NCI-H82 treated with DMSO at 0.1 percent for 48 hours (cell line): ENCODE data around the gene RAMP1.
"Not testable (repeated sequence)": the region's sequence is repeated elsewhere in the genome, so short reads cannot be mapped to it uniquely, and the experiment has no call there.

ENCODE experiments used
- DNase-seq: peaks from one replicate; lab custom pipeline; 2025; ENCODE audit not compliant: unreplicated experiment; lab: John Stamatoyannopoulos, UW

Gene RAMP1

GRCh38 chr2:237943395-237944094 lies 84.1 kb downstream of the RAMP1 start:
- DNase-seq = no peak

DNA sequence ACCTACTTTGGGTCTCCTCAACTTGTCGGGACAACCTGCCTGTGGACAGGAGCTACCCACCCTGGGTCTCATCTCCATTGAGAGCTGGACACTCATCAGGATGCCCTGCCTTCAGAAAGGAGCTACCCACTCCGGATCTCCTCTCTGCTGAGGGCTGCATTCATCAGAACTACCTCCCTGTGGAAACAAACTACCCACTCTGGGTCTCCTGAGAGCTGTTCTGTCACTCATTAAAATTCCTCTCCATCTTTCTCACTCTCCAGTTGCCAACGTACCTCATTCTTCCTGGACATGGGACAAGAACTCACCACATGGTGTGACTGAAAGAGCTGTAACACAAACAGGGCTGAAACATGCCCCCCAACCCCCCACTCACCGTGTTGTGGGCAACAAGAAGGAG lies 84.9 kb downstream of the RAMP1 start:
- no peak for DNase-seq

DNA sequence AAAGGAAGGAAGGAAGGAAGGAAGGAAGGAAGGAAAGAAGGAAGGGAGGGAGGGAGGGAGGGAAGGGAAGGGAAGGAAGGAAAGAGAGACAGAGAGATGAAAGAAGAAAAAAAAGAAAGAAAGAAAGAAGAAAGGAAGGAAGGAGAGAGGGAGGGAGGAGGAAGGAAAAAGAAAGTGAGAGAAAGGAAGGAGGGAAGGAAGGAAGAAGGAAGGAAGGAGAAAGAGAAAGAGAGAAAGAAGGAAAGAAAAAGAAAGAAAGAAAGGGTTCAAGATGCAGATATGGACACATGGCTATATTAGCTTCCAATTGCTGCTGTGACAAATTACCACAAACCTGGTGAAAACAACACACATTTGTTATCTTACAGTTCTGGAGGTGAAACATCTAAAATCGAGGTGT lies 87.0 kb downstream of the RAMP1 start:
- no peak for DNase-seq

DNA sequence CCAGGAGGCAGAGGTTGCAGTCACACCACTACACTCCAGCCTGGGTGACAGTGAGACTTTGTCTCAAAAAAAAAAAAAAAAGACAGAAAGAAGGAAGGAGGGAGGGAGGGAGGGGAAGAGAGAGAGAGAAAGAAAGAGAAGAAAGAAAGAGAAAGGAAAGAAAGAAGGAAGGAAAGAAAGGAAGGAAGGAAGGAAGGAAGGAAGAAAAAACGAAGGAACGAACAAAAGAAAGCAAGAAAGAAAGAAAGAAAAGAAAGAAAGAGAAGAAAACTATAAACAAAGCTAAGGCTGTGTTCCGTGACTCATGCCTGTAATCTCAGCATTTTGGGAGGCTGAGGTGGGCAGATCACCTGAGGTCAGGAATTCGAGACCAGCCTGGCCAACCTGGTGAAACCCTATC lies 91.9 kb downstream of the RAMP1 start:
- DNase-seq = not testable (repeated sequence)

DNA sequence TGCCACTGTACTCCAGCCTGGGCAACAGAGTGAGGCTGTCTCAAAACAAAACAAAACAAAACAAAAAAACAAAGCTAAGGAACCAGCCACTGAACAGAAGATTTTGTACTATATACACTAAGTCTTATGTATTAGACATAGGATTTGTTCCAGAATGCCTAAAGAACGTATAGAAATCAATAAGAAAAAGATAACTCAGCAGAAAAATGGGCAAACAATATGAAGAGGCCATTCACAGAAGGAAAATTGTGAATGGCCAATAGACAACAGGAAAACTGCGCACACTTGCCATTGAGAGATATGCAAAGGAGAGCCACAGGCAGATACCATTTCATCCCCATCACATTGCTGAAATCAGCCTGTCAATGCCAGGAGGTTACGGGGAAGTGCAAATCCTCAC lies 92.5 kb downstream of the RAMP1 start:
- no peak for DNase-seq

DNA sequence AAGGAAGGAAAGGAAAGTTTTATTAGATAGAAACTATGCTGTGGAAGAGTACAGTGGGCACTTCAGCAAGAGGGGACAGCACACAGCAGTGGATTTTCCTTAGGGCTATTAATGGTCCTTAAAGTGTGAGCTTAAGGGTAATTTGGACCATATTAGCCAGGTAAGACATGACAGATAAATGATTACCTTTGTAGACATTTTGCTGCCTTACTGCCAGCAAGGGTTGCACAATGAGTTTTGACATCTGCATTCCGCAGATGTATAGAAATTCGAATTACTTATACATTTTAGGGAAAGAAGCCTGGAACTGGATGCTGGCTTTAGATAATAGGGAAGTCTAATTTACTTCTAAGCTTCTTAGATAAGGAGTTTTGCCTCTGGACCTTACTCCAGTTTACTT lies 93.4 kb downstream of the RAMP1 start:
- no peak for DNase-seq

DNA sequence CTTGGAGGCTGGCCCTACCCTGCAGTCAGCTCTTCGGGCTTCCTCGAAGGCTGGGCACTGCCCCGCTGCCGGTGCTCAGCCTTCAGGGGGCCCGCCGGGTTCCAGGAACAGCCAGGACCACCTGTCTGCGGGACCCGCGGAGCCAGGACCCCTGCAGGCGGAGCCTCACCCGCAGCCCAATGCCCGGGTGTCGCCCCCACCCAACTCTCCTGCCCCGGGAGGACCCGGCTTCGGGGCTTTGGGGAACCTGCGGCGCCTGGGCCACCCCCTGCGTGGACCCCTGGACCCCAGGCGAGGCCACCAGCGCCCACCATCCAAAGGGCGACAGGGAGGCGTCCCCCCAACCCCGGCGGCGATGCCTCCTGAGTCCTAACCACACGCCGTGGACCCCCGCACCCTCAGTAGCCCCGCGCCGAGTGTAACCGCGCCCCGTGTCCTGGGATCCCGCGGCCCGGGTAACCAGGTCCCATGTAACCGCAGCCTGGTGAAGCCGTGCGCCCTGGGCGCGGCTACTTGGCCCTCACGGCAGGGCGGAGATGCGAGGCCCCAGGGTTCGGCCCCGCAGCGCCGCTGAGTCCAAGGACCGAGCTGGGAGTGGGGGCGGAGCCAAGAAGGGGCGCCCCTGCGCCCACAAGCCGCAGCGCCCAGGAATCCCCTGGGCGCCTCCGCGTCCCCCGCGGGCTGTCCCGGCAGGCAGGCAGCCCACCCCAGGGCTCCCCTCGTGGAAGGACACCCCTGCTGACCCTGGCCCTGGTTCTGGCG lies 96.4 kb downstream of the RAMP1 start:
- DNase-seq = no peak

- DNase-seq = no peak
Measured at GRCh38 chr2:237956402-237956736, 96.9 kb downstream of the RAMP1 start.

DNA sequence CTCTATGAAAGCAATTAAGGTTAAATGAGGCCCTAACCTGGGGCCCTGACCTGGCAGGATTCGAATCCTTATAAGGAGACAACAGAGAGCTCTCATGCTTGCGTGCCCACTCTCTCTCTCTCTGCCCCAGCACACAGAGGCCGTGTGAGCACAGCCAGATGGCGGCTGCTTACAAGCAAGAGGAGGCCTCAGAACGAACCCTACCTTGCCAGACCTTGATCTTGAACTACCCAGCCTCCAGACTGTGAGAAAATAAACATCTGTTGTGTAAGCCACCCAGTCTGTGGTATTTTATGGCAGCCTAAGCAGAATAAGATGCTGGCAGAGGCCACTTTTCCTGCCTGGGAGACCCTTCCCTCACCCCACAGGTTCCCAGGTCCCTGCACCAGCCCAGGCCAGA lies 102.2 kb downstream of the RAMP1 start:
- DNase-seq = no peak
